Activated CD4-positive, alpha-beta T cell treated with anti-CD3 and anti-CD28 coated beads, Interleukin-10, Interleukin-2, amounts not matched to agents 100 ng/mL and 50 ng/mL, durations not matched to agents 16 hours and 8 hours (primary cell): Measurements from ENCODE around the gene CDH22.
A peak's percentile ranks its signal among the peaks of the same experiment; 100 is the strongest.

ENCODE experiments used
- DNase-seq: peaks from one replicate; pipeline ENCODE4 v3.0.0-alpha.2; 2020

The CDH22 gene

DNA sequence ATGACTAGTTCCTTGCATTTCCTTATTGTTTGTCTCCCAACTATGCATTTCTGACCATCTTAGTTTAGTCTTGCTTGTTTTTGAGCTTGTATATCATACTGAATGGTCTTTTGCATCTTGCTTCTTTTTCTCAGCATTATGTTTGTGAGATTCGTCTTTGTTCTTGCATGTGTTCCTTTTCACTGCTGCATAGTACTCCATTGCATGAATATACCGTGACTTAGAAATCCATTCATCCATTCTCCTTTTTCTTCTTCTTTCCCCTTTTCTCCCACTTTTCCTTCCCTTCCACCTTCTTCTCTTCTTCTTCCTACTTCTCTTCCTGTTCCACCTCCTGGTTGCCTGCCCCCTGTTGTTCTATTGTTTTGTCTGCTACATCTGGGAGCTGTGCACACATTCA is 42.8 kb downstream of the CDH22 start:
- DNase-seq = no peak

- no peak for DNase-seq
Measured at GRCh38 chr20:46264391-46265266, 43.7 kb downstream of the CDH22 start.

GRCh38 chr20:46261456-46262253 is 46.6 kb downstream of the CDH22 start:
- DNase-seq = no peak

- DNase-seq = no peak
Measured at GRCh38 chr20:46260936-46261454, 47.3 kb downstream of the CDH22 start.

DNA sequence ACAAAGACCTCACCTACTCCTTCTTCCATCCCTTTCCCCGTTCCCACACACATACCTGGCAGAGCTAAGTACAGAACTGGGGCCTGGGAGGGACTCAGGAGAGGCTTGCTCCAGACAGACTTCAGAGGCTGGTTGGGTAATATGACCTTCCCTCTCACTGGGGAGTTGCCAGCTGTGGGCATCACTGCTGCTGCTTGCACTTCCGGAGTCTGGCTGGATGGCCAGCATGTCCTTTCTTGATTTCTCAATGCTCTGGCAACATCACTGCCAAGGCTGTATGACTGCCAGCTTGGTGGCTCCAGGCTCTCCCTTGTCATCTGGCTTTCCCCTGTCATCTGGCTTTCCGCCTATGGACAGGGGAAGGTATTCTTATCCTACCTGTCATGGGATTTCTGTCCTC is 47.8 kb downstream of the CDH22 start:
- no peak for DNase-seq

GRCh38 chr20:46259260-46259859 is 48.9 kb downstream of the CDH22 start:
- no peak for DNase-seq

- no peak for DNase-seq
Measured at GRCh38 chr20:46257887-46258286, 50.4 kb downstream of the CDH22 start.

DNA sequence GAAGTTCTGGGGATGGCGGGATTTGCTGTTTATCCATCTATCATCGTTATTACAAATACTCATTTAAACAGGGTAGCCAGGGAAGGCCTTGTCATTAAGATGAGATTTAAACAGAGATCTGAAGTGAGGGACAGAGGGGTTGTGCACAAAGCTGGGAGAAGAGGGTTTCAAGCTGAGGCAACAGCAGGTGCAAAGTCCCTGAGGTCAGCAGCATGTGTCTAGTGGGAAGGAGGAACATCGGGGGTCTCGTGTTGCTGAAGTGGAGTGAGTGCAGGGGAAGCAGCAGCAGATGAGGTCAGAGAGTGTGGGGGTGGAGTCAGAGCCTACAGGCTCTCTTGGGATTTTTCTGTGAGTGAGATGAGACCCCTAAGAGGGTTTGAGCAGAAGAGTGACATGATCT is 52.0 kb downstream of the CDH22 start:
- DNase-seq = no peak

DNA sequence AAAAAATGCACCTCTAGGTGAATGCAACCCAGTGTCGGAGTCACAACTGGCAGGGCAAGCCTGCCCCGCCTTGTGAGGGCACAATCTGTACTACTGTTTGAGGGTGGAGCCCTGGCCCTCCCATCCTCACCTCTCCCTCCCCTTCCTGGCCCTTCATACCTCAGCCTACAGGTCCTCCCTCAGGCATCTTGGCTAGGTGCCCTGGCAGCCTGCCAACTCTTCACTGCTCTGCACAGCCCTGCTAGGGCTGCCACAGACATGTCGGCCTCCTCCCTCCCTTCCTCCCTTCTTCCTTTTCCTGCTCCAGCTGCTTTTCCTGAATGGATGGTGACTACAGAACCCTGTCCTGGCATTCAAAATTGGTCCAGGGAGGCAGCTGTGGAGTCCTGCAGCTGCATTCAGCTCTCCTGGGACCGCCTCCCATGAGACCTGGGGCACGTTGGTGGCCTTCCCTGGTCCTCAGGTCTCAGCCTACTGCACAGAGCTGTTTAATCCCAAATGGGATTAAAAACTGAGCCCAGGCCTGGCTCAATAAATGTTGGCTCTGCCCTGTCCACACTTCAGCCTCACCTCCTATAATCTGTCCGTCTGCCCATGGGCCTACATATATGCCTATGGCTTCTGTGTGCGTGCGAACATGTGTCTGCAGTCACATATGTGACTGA is 52.7 kb downstream of the CDH22 start:
- no peak for DNase-seq

DNA sequence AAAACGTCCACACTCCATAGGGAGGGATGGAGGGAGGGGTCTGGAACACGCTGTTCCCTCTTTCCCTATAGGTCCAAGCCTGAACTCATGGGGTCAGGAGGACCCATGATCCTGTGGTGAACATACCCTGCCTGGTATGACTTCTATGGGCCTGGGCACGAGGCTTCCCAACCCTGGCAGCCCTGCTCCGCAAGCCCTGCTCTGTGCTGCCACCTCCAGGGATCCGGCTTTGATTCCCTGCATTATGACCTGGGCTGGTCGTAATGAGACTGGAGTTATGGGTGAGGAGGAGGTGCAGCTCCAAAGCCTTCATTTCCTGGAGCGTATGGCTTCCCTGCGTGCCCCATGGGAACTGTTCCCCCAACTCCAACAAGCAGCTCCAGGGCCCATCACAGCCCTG is 54.9 kb downstream of the CDH22 start:
- DNase-seq = no peak

DNA sequence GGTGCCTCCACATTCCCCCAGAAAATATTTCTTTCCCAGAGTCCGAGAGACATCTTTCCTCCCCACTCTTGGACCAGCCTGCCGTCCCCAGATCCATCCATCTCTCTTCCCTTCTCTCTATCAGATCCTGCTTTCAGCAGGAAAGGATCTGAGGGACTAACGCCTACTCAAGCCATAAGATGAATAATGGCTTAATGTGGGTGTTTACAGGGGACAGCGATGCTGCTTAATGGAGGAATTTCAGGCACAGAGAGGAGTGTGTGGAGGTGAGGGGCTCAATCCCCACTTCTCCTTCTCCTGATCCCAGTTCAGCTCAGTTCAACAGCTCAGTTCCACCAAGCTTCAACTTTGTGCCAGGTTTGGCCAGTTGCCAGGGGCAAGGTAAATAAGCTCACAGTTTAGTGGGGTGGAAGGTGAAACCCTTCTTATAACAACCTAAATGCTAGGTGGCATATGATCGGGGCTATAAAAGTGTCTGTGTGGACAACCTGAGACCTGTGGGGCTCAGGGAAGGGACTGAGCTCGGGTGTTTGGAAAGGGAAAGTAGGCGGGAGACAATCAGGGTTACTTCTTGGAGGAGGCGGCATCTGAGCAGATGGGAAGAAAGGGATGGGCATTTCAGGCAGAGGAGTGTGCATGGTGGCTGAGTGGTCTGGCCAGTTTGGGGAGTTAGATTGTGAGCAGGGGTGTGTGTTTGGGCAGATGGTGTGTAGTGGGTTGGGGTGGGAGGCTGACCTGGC is 55.8 kb downstream of the CDH22 start:
- no peak for DNase-seq

DNA sequence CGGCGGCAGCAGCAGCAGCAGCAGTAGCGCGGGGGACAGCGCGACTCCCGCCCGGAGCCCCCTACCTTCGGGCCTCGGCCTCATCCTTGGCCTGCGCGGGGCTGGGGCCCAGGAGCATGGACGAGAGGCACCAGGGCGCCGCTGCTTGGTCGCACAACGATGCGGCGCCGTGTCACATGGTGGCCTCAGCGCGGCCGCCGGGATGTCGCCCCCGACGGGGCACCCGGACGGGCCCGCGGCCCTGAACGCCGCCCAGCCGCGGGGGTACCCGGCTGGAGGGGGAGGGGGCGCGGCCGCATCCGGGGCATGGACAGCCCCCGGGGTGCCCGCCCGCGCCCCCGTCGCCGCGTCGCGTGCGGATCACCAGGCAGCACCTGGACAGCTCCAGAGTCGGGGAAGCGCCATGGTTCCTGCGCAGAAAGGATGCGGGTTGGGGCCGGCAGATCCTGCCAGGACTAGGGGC is 57.1 kb downstream of the CDH22 start:
- no peak for DNase-seq

- DNase-seq = no peak
Measured at GRCh38 chr20:46250772-46251171, 57.5 kb downstream of the CDH22 start.

DNA sequence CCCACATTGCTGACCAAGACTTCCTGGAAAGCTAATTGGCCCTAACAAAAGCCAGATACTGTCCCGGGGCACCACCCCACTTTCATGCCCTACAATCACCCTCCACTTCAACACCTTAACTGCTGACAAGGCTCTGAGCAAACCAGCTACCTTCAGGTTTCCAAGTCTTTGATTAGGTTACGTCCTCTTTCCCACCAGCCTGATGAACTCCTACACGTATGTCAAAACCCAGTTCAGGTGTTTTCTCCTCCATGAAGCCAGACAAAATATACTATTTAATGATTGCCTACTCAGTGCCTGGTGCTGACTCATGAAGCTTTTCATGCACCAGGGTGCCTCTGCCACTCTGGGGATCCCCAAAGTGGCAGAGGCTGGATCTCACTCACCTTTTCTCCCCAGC is 58.6 kb downstream of the CDH22 start:
- DNase-seq = no peak

DNA sequence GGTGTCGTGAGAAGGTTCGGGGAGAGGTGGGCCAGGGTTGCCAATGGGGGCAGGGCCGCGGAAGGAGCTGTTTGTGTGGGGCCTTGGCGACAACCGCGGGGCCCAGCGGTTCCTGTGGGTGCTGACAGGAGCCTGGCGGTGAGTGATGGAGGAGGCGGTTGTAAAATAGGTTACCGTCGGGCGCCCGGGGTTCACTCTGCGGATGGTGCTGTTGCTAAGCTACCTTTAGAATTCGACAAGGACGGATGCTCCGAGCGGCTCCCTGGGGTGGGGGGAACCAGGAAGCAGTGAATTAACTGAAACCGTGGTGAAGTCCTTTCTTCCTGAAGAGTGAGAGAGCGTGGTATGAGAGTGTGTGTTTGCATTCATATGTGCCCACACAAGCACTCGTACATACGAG is 61.7 kb downstream of the CDH22 start:
- DNase-seq = peak; percentile 2

DNA sequence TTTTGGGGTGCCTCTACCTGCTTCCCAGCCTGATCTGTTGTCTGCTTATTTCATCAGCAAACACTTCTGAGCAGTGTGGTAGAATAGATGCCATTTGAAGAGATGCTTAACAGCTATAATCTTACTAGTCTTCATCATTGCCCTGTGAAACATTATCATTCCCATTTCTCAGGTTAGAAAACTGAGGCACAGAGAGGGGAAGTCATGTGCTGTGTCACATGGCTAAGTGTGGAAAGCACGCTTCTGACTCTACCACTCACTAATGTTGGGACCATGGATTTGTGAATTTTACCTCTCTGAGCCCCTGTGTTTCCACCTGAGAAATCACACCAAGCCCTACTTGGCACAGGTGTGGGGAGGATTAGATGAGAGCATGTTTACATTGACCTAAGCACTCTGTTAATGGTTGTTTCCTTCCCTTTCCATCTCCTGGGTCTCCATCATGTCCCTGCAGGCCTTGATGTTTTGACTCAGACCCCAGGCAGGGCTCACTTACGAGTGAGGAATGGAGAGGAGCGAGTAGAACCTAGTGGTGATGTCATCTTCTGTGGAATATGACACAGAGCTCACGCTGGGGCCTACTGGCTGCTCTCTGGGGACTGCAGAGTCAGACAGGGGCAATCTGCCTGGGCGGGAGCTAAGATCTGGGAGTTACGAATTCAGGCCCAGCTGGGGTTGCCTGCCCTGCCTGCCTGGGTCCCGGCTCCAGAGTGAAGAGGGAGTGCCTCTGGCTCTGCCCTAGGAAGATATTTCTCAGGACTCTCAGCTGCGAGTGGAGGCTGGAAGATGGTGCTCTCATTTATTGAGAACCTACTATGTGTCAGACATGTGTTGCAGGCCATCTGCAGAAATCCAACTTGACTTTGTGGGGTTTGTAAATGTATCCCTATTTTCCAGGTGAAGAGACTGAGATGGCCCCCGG is 64.3 kb downstream of the CDH22 start:
- no peak for DNase-seq

GRCh38 chr20:46242390-46242789 is 65.9 kb downstream of the CDH22 start:
- no peak for DNase-seq

GRCh38 chr20:46240881-46241280 is 67.4 kb downstream of the CDH22 start:
- no peak for DNase-seq

DNA sequence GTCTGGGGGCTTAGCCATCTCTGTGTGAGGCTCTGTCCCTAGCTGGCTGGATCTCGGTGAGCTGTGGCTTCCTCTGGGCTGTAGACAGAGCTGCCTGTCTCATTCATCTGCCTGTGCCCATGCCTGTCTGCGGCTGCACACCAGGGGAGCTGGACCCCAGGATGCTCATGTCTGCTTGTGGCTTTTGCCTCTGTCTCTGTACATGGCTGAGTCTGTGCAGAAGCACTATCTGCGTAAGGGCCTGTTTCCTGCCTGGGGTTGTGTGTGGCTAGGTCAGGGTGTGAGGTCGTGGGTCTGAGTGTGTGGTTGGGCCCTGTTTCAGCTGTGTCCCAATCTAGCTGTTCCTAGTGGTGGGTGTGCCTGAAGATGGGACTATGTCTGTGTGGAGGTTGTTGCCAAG is 68.2 kb downstream of the CDH22 start:
- no peak for DNase-seq

DNA sequence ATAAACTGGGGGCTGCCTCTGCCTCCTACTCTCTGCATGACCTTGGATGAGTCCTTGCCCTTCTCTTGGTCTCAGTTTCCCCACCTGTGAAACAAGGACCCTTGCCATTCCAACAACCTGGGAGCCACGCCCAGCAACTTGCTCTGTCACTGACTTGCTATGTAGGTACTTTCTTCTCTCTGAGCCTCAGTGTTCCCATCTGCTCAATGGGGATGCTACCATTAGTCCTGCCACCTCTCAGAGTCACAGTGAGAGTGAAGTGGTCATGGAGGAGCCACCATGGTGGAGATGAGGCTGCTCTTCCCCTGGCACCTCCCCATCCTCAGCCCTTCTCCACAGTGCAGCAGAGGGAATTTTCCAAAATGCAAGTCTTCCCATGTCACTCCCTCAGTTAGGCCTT is 70.6 kb downstream of the CDH22 start:
- DNase-seq = no peak

GRCh38 chr20:46237227-46237626 is 71.1 kb downstream of the CDH22 start:
- DNase-seq = no peak
